ENCODE data around the gene ERFL. TPM values are rescaled to one million over a fixed set of nuclear protein-coding genes. Genes with fewer than 3 reads are reported as not detected.
A peak's percentile ranks its signal among the peaks of the same experiment; 100 is the strongest.

The ERFL gene
- total and polyA plus RNA-seq, 2 of the 4 experiments (the other 2 are of a cell fraction), result not detected

DNA sequence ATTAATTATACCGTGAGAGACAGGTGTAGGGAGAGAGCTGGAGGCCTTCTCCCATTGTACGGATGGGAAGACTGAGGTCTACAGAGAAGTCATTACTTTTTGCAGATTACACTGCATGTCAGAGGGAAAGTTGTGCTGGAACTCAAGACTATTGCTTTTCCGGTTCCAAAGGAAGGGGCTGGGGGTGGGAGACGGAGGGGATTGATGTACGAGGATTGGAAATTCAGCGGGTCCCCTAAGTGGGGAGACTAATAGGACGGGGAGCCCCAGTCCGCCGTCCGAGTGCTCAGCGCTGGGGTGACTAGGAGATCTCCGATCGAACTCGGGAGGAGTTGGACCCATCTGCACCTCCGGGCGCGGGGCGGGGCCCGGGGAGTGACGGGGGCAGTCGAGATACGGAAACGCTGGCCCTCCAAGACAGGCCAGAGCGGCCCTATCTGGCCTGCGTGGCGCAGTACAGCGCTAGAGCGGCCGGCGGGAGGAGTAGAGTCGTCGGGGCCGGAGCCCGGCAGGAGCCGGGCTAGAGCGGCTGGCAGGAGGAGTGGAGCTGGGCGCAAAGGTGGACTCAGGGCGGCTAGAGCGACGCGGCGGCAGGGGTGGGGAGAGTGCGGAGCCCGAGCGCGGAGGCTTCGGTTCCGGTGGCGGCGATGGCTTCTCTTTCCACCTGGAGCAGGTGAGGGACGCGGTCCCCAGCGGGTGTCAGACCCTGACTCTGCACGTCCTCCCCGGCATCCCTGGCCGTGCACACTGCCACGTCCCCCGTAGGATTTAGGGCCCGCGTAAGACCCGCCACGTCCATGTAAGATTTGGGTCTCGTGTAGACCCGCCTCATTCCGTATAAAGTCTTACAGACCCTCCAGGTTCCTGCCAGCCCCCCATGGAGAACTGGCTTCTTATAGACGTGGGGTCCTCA, 44.2 kb downstream of the ERFL start:
- Histone ChIP-seq H3K36me3 (ENCODE audit: control insufficient read depth, insufficient read depth, low read length) (peaks cover 9% of the 10 kb centered on the region; the same call in 1 of the 2 replicates), H3K18ac (ENCODE audit: low read depth, low read length) (no peak overlapping the region), H2AK9ac (replicated peaks; ENCODE audit: low read depth, low read length, poor library complexity) (peak overlapping the region; percentile 99), H2BK20ac (ENCODE audit: low read depth, low read length) (no peak overlapping the region), H3K56ac (ENCODE audit: extremely low read depth, insufficient read depth, low read length) (peak overlapping the region; percentile 83), H4K8ac (ENCODE audit: low read depth in 2 of 2, low read length in 2 of 2) (peak overlapping the region; percentile 94 to 98), H2AK5ac (ENCODE audit: low read depth, low read length) (peak overlapping the region; percentile 94), H2BK5ac (ENCODE audit: low read depth, low read length, poor library complexity, severe bottlenecking) (no peak overlapping the region), H3K27me3 (ENCODE audit: control insufficient read depth, insufficient read depth, low read length) (no peaks in the 10 kb centered on the region), H3K4me2 (ENCODE audit: low read depth, low read length) (peak overlapping the region; percentile 94), H3K4me1 (ENCODE audit: control insufficient read depth, insufficient read depth, low read length) (peaks cover 8% of the 10 kb centered on the region), H3K9me3 (ENCODE audit: control insufficient read depth, insufficient read depth, low read length) (no peaks in the 10 kb centered on the region), H3K9ac (ENCODE audit: low read depth, low read length) (peak overlapping the region; percentile 93), H3K9me1 (ENCODE audit: insufficient read depth, low read length) (peaks cover 14% of the 10 kb centered on the region), H3K4me3 (ENCODE audit: insufficient read depth, low read depth, low read length) (peak overlapping the region; percentile 95), H4K20me1 (ENCODE audit: insufficient read depth, low read length) (peaks cover 25% of the 10 kb centered on the region; the same call in 1 of the 2 replicates), H2AFZ (replicated peaks; ENCODE audit: low read length, poor library complexity) (peak overlapping the region; percentile 89), H4K5ac (ENCODE audit: low read depth, low read length) (peak overlapping the region; percentile 70), H3K14ac (replicated peaks; ENCODE audit: low read depth, low read length) (peak overlapping the region; percentile 77), H2BK120ac (ENCODE audit: low read depth, low read length) (no peak overlapping the region), H3K23ac (ENCODE audit: low read depth, low read length) (peak overlapping the region; percentile 73), H4K91ac (ENCODE audit: insufficient read depth, low read depth, low read length) (peak overlapping the region; percentile 69), H3K4ac (ENCODE audit: low read depth, low read length) (peak overlapping the region; percentile 75), H3K79me1 (ENCODE audit: low read depth in 1 of 2, low read length in 2 of 2) (peaks cover 32 to 54% of the 10 kb centered on the region in 2 experiments), H3K27ac (ENCODE audit: insufficient read depth, low read length) (peak overlapping the region; percentile 67), H2BK15ac (ENCODE audit: low read depth, low read length) (no peak overlapping the region)
- TF ChIP-seq POLR2A (IDR thresholded peaks at IDR 0.05; ENCODE audit: low read depth, low read length), result peak; percentile 77
- peak; percentile 95 for TF ChIP-seq RCOR1 (IDR thresholded peaks at IDR 0.05; ENCODE audit: insufficient replicate concordance, low read length)
- no peak for TF ChIP-seq MAFK (IDR thresholded peaks at IDR 0.05; ENCODE audit: low read depth, low read length)
- TF ChIP-seq MXI1 (IDR thresholded peaks at IDR 0.05; ENCODE audit: borderline replicate concordance, low read depth, low read length), result peak; percentile 69
- peak; percentile 99 for TF ChIP-seq MAZ (IDR thresholded peaks at IDR 0.05; ENCODE audit: borderline replicate concordance, low read depth, low read length)
- TF ChIP-seq NFE2L2 (IDR thresholded peaks at IDR 0.05; ENCODE audit: low read depth, low read length), result no peak
- TF ChIP-seq, protein P1, sequence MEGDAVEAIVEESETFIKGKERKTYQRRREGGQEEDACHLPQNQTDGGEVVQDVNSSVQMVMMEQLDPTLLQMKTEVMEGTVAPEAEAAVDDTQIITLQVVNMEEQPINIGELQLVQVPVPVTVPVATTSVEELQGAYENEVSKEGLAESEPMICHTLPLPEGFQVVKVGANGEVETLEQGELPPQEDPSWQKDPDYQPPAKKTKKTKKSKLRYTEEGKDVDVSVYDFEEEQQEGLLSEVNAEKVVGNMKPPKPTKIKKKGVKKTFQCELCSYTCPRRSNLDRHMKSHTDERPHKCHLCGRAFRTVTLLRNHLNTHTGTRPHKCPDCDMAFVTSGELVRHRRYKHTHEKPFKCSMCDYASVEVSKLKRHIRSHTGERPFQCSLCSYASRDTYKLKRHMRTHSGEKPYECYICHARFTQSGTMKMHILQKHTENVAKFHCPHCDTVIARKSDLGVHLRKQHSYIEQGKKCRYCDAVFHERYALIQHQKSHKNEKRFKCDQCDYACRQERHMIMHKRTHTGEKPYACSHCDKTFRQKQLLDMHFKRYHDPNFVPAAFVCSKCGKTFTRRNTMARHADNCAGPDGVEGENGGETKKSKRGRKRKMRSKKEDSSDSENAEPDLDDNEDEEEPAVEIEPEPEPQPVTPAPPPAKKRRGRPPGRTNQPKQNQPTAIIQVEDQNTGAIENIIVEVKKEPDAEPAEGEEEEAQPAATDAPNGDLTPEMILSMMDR (conservative IDR thresholded peaks at IDR 0.05; ENCODE audit: low read depth, low read length), result peak; percentile 23; the same call in 1 of the 2 replicates
- WGBS, 2 experiments (ENCODE audit: extremely low coverage in 2 of 2, insufficient read length in 1 of 2), result 1% methylated on average over 30 of the region's 66 CpGs; no CpG with 5 or more reads in 1 of the 2 experiments
- in situ Hi-C loops (cut with MboI; ENCODE audit: low sequenced_read_pairs), result loop anchor here (5.0 kb wide), 1 partner anchor 63 kb away; no protein-coding TSS in a partner anchor
- BruUV-seq (replicated peaks), result TSS peak; percentile 39
- ChIA-PET POLR2A (ENCODE audit: unreplicated experiment) (no interaction called here), CTCF (interaction anchor here (0.6 kb wide), 1 partner anchor 739 kb away, joined by 3 read pairs; no protein-coding TSS in a partner anchor)
- dilution Hi-C loops (cut with HindIII; ENCODE audit: low sequenced_read_pairs, unreplicated experiment), result no loop called here
- peak; percentile 96 for DNase-seq
- ATAC-seq (ENCODE audit: low read depth), result peak; percentile 97
- intact Hi-C loops (cut with micrococcal nuclease), result loop anchor here (5.0 to 10.0 kb wide), 2 partner anchors 48 to 151 kb away; no protein-coding TSS in a partner anchor

Data from IMR-90 (cell line).